Esophagus muscularis mucosa (tissue), 4 donors: ENCODE measurements around the gene HSPA1B.

Experiments used
- CTCF ChIP-seq, 3 experiments: fragments of 200-600 bp in 2 of 3; fragments of 450-650 bp in 1 of 3; sonication (generic) in 2 of 3; IDR thresholded peaks; one replicate each; pipeline ENCODE4 v1.5.1; 2017 to 2019; ENCODE audit warnings: antibody characterized with exemption in 3 of 3, mild to moderate bottlenecking in 2 of 3, moderate library complexity in 1 of 3
- EP300 ChIP-seq: sonication (generic); formaldehyde crosslinking; IDR thresholded peaks from one replicate; pipeline ENCODE4 v1.6.1; 2017; ENCODE audit warnings: antibody characterized with exemption
- POLR2A ChIP-seq: fragments of 450-650 bp; IDR thresholded peaks from one replicate; pipeline ENCODE4 v1.6.1; 2017; ENCODE audit warnings: antibody characterized with exemption, moderate library complexity, mild to moderate bottlenecking, low read depth
- POLR2AphosphoS5 ChIP-seq, 2 donors: sonication (generic); formaldehyde crosslinking; IDR thresholded peaks; one replicate each; pipeline ENCODE4 v1.6.1; 2017; ENCODE audit warnings: antibody characterized with exemption in 2 of 2

DNA sequence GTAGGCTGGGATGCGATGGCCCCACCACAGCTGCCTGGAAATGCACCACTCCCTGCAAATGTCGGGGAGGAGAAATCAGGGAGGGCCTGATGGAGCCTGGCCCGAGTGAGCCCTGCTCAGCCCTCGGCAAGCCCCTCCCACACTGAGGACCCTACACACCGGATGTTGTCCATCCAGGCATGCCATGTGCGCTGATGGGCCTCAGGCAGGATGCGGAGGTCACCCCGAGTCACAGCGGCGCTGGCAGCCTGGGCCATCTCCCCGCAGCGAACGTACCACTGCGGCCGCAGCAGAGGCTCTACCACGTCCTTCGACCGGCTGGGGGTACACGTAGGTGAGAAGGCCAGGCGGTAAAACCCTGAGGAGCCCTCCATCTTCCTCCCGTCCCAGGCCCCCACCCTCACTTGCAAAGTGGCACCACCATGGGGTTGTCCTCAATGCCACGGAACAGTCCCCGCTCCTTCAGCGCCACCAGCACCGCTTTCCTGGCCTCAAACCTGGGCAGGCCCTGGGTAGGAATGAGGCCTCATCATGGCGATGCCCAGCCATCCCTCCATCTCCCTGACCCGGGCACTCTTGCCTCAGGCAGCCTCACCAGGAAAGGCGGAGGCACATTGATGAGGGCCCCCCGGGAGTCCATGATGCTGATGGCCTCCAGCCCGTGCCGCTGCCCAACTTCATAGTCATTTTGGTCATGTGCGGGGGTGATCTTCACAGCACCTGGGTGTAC, 45.2 kb upstream of the HSPA1B start:
- TF ChIP-seq CTCF (IDR thresholded peaks at IDR 0.05) (no peak), POLR2AphosphoS5 (IDR thresholded peaks at IDR 0.05) (no peak), POLR2A (no peak), EP300 (no peak)
